ENCODE data around the gene ZNF14. TPM values are rescaled to one million over a fixed set of nuclear protein-coding genes. Genes with fewer than 3 reads are reported as not detected.

ZNF14 gene
- total and polyA plus RNA-seq, 9 of the 15 experiments (the other 6 are each of a cell fraction or from before 2014, with no cell fraction given), result 1.9 to 7.0 (median 4.0) TPM

DNA sequence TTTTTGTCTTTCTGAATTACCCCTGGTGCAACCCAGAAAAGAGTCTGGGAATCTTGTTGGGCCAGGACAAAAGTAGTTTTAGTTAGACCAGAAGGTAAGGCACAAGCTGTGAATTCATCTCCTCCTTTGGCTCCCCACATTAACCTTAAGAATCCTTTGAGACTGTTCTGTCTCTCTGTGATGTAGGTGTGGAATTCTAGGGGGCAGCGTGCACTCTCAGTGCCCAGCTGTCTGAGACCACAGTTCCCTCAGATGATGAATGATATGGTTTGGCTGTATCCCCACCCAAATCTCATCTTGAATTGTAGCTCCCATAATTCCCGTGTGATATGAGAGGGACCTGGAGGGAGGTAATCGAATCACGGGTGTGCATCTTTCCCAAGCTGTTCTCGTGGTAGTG is 44.8 kb upstream of the ZNF14 start:
- TF ChIP-seq NFYB (IDR thresholded peaks at IDR 0.05; ENCODE audit: extremely low read depth, insufficient read length) (no peak), SMAD2 (IDR thresholded peaks at IDR 0.05; ENCODE audit: low read depth, low read length) (no peak), NUFIP1 (IDR thresholded peaks at IDR 0.05; ENCODE audit: partially characterized antibody) (no peak), ZNF12 (CRISPR knock-in tag; IDR thresholded peaks at IDR 0.05) (no peak), BRD9 (IDR thresholded peaks at IDR 0.05; ENCODE audit: low read depth, partially characterized antibody) (no peak), ZKSCAN8 (CRISPR knock-in tag; IDR thresholded peaks at IDR 0.05) (no peak), CBX1 (IDR thresholded peaks at IDR 0.05; ENCODE audit: low read depth) (no peak), ZNF699 (CRISPR knock-in tag; IDR thresholded peaks at IDR 0.05; ENCODE audit: insufficient replicate concordance) (no peak), NR2F6 (CRISPR knock-in tag; IDR thresholded peaks at IDR 0.05) (no peak), TAF9B (IDR thresholded peaks at IDR 0.05; ENCODE audit: partially characterized antibody) (no peak), ZNF174 (CRISPR knock-in tag; IDR thresholded peaks at IDR 0.05) (no peak), ZBTB7A (IDR thresholded peaks at IDR 0.05; ENCODE audit: borderline replicate concordance, control insufficient read depth, low read depth, low read length) (no peak), ILK (tag; IDR thresholded peaks at IDR 0.05; ENCODE audit: borderline replicate concordance, low read depth) (no peak), ZNF282 (CRISPR knock-in tag; IDR thresholded peaks at IDR 0.05) (no peak)
- TF ChIP-seq, protein P1, sequence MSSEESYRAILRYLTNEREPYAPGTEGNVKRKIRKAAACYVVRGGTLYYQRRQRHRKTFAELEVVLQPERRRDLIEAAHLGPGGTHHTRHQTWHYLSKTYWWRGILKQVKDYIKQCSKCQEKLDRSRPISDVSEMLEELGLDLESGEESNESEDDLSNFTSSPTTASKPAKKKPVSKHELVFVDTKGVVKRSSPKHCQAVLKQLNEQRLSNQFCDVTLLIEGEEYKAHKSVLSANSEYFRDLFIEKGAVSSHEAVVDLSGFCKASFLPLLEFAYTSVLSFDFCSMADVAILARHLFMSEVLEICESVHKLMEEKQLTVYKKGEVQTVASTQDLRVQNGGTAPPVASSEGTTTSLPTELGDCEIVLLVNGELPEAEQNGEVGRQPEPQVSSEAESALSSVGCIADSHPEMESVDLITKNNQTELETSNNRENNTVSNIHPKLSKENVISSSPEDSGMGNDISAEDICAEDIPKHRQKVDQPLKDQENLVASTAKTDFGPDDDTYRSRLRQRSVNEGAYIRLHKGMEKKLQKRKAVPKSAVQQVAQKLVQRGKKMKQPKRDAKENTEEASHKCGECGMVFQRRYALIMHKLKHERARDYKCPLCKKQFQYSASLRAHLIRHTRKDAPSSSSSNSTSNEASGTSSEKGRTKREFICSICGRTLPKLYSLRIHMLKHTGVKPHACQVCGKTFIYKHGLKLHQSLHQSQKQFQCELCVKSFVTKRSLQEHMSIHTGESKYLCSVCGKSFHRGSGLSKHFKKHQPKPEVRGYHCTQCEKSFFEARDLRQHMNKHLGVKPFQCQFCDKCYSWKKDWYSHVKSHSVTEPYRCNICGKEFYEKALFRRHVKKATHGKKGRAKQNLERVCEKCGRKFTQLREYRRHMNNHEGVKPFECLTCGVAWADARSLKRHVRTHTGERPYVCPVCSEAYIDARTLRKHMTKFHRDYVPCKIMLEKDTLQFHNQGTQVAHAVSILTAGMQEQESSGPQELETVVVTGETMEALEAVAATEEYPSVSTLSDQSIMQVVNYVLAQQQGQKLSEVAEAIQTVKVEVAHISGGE (CRISPR knock-in tag; IDR thresholded peaks at IDR 0.05), result no peak
- TF ChIP-seq, protein P2, sequence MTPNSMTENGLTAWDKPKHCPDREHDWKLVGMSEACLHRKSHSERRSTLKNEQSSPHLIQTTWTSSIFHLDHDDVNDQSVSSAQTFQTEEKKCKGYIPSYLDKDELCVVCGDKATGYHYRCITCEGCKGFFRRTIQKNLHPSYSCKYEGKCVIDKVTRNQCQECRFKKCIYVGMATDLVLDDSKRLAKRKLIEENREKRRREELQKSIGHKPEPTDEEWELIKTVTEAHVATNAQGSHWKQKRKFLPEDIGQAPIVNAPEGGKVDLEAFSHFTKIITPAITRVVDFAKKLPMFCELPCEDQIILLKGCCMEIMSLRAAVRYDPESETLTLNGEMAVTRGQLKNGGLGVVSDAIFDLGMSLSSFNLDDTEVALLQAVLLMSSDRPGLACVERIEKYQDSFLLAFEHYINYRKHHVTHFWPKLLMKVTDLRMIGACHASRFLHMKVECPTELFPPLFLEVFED (CRISPR knock-in tag; conservative IDR thresholded peaks at IDR 0.05), result no peak
- TF ChIP-seq, protein P3, sequence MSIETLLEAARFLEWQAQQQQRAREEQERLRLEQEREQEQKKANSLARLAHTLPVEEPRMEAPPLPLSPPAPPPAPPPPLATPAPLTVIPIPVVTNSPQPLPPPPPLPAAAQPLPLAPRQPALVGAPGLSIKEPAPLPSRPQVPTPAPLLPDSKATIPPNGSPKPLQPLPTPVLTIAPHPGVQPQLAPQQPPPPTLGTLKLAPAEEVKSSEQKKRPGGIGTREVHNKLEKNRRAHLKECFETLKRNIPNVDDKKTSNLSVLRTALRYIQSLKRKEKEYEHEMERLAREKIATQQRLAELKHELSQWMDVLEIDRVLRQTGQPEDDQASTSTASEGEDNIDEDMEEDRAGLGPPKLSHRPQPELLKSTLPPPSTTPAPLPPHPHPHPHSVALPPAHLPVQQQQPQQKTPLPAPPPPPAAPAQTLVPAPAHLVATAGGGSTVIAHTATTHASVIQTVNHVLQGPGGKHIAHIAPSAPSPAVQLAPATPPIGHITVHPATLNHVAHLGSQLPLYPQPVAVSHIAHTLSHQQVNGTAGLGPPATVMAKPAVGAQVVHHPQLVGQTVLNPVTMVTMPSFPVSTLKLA (conservative IDR thresholded peaks at IDR 0.05), result no peak
- Histone ChIP-seq H3K9me3 (replicated peaks; ENCODE audit: control insufficient read depth, insufficient read depth, low read depth, low read length) (no peaks in the 10 kb centered on the region), H2AFZ (ENCODE audit: low read depth, low read length) (0 out of 2 replicates have a peak overlapping the region, but pooled peaks have one; percentile 97), H3K9me1 (ENCODE audit: control insufficient read depth, insufficient read depth, low read length) (no peaks in the 10 kb centered on the region), H4K20me1 (replicated peaks; ENCODE audit: control insufficient read depth, insufficient read depth, low read length) (no peaks in the 10 kb centered on the region), H3K27me3 (ENCODE audit: control insufficient read depth in 2 of 2, insufficient read depth in 2 of 2, low read length in 2 of 2) (no peaks in the 10 kb centered on the region), H3K36me3 (ENCODE audit: control insufficient read depth, insufficient read depth, low read length) (no peaks in the 10 kb centered on the region), H3K4me2 (ENCODE audit: insufficient read depth, low read length) (peak overlapping the region; percentile 98), H3K9ac (ENCODE audit: insufficient read depth in 1 of 2, low read depth in 2 of 2, low read length in 2 of 2) (no peak overlapping the region), H3K79me2 (ENCODE audit: control insufficient read depth, insufficient read depth, low read length) (peaks cover 15% of the 10 kb centered on the region), H3K4me1 (replicated peaks in 1 of 2; ENCODE audit: control insufficient read depth in 2 of 2, insufficient read depth in 2 of 2, low read length in 2 of 2) (no peaks in the 10 kb centered on the region; a peak in 1 of 5 replicates), H3K4me3 (peak overlapping the region; percentile 63; the same call in 1 of the 2 replicates), H3K27ac (ENCODE audit: extremely low read depth, low read depth, low read length) (no peak overlapping the region)
- no peak for ATAC-seq
- intact Hi-C loops (cut with micrococcal nuclease) (no loop called here), in situ Hi-C loops (cut with MboI) (no loop called here)
- WGBS (ENCODE audit: insufficient coverage, low coverage, missing lambda C conversion rate), result 69% methylated on average over 5 of the region's 5 CpGs
- CTCF ChIA-PET (ENCODE audit: low intra/inter-chr PET ratio), result no interaction called here
- POLR2A ChIA-PET, result interaction anchor here (0.7 to 1.3 kb wide), 3 partner anchors 15 to 808 kb away, joined by 4 to 5 read pairs (median 4); partner anchors contain the start of gene ZNF253
- DNase-seq (ENCODE audit: extremely low read depth in 1 of 4, low spot score in 3 of 4), result no peak
- BruUV-seq (replicated peaks), result no TSS peak
- no peak for FAIRE-seq

Measured in K562 (cell line).